Type B pancreatic cell (in vitro differentiated cells): ENCODE data around the gene PCDHA12. TPM values are rescaled to one million over a fixed set of nuclear protein-coding genes. Genes with fewer than 3 reads are reported as not detected.

Source experiments
- DNase-seq: peaks from one replicate; pipeline ENCODE4 v3.0.0; 2021; ENCODE audit warnings: mixed read lengths; ENCODE audit not compliant: unreplicated experiment; ENCODE audit errors: extremely low spot score
- H3K27ac Mint-ChIP-seq: 2 replicates; pipeline ENCODE4 v1.8.0; 2021; ENCODE audit warnings: mild to moderate bottlenecking, mixed read lengths
- H3K27me3 Mint-ChIP-seq: 2 replicates; pipeline ENCODE4 v1.8.0; 2021; ENCODE audit warnings: mixed read lengths
- H3K36me3 Mint-ChIP-seq: 2 replicates; pipeline ENCODE4 v1.8.0; 2021; ENCODE audit warnings: mixed read lengths
- H3K4me1 Mint-ChIP-seq: one replicate; pipeline ENCODE4 v1.8.0; 2021; ENCODE audit warnings: mixed read lengths; ENCODE audit not compliant: unreplicated experiment
- H3K4me3 Mint-ChIP-seq: 2 replicates; pipeline ENCODE4 v1.8.0; 2021; ENCODE audit warnings: mild to moderate bottlenecking, mixed read lengths
- H3K9me3 Mint-ChIP-seq: 2 replicates; pipeline ENCODE4 v1.8.0; 2021; ENCODE audit warnings: mixed read lengths
- total RNA-seq: library from RNA; stranded (reverse); gene quantifications from 2 replicates; pipeline ENCODE4 v1.2.1, GENCODE V29; 2021; ENCODE audit warnings: low replicate concordance
- TF ChIP-seq, protein P1 (sequence below): fragments of 200-600 bp; sonication (generic); conservative IDR thresholded peaks from 2 replicates; pipeline ENCODE4 v1.5.0; 2021; ENCODE audit warnings: antibody characterized with exemption, mild to moderate bottlenecking

PCDHA12 gene
- total RNA-seq, 1 donor from 2014 or later = 10.2 TPM

DNA sequence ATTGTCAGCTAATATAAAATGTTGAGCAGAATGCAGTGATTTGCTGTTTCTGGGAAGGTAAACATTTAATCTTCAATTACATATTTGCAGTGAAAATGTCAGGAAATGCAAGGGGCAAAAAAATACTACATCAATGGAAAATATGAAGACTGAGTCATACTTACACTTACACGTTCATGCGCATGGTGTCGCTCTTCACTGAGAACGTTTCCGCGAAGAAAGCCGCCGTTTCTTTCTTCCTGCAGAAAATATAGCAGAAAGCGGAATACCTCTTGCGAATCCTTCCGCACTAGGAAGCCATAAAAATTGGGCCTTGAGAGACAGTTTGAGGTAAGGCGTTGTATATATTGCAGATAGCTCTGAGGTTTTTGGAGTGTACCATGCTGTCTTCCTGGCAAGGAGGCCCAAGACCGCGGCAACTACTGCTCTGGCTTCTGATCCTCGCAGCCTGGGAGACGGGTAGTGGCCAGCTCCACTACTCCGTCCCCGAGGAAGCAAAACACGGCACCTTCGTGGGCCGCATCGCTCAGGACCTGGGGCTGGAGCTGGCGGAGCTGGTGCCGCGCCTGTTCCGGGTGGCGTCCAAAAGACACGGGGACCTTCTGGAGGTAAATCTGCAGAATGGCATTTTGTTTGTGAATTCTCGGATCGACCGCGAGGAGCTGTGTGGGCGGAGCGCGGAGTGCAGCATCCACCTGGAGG, 6.9 kb downstream of the PCDHA12 start, which contains the start of gene PCDHA13:
PCDHA13 (plus strand) TSS at position 236 of the 702 bp plus-strand sequence; CDS start at position 381, 145 bp downstream.
- no peak within 1 kb of the TSS for H3K4me3 Mint-ChIP-seq
- H3K27me3 Mint-ChIP-seq = no peaks in the 10 kb centered on the region
- H3K36me3 Mint-ChIP-seq = peaks cover 42% of the 10 kb centered on the region
- no peak for DNase-seq
- H3K27ac Mint-ChIP-seq = peak within 1 kb of the TSS; percentile 6
- no peaks in the 10 kb centered on the region for H3K4me1 Mint-ChIP-seq
- peaks cover 30% of the 10 kb centered on the region for H3K9me3 Mint-ChIP-seq
- TF ChIP-seq, protein P1, sequence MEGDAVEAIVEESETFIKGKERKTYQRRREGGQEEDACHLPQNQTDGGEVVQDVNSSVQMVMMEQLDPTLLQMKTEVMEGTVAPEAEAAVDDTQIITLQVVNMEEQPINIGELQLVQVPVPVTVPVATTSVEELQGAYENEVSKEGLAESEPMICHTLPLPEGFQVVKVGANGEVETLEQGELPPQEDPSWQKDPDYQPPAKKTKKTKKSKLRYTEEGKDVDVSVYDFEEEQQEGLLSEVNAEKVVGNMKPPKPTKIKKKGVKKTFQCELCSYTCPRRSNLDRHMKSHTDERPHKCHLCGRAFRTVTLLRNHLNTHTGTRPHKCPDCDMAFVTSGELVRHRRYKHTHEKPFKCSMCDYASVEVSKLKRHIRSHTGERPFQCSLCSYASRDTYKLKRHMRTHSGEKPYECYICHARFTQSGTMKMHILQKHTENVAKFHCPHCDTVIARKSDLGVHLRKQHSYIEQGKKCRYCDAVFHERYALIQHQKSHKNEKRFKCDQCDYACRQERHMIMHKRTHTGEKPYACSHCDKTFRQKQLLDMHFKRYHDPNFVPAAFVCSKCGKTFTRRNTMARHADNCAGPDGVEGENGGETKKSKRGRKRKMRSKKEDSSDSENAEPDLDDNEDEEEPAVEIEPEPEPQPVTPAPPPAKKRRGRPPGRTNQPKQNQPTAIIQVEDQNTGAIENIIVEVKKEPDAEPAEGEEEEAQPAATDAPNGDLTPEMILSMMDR = no peak

- no peak overlapping the region for H3K4me3 Mint-ChIP-seq
- peak overlapping the region; percentile 6 for H3K27ac Mint-ChIP-seq
- TF ChIP-seq, protein P1 = no peak
- peaks cover 33% of the 10 kb centered on the region for H3K9me3 Mint-ChIP-seq
- DNase-seq = no peak
- no peaks in the 10 kb centered on the region for H3K4me1 Mint-ChIP-seq
- H3K27me3 Mint-ChIP-seq = no peaks in the 10 kb centered on the region
- H3K36me3 Mint-ChIP-seq = peaks cover 46% of the 10 kb centered on the region
These were observed 7.4 kb downstream of the PCDHA12 start for GRCh38 chr5:140882591-140882899.

GRCh38 chr5:140883373-140883772, 8.3 kb downstream of the PCDHA12 start:
- Mint-ChIP-seq H3K27ac (no peak overlapping the region), H3K9me3 (peaks cover 34% of the 10 kb centered on the region), H3K4me1 (no peaks in the 10 kb centered on the region), H3K27me3 (no peaks in the 10 kb centered on the region), H3K36me3 (peaks cover 47% of the 10 kb centered on the region), H3K4me3 (no peak overlapping the region)
- TF ChIP-seq, protein P1 = no peak
- no peak for DNase-seq

GRCh38 chr5:140883927-140884697, 9.0 kb downstream of the PCDHA12 start:
- H3K36me3 Mint-ChIP-seq = peaks cover 42% of the 10 kb centered on the region
- no peak overlapping the region for H3K4me3 Mint-ChIP-seq
- H3K27ac Mint-ChIP-seq = no peak overlapping the region
- TF ChIP-seq, protein P1 = no peak
- no peak for DNase-seq
- peaks cover 29% of the 10 kb centered on the region for H3K9me3 Mint-ChIP-seq
- H3K4me1 Mint-ChIP-seq = no peaks in the 10 kb centered on the region
- H3K27me3 Mint-ChIP-seq = no peaks in the 10 kb centered on the region

DNA sequence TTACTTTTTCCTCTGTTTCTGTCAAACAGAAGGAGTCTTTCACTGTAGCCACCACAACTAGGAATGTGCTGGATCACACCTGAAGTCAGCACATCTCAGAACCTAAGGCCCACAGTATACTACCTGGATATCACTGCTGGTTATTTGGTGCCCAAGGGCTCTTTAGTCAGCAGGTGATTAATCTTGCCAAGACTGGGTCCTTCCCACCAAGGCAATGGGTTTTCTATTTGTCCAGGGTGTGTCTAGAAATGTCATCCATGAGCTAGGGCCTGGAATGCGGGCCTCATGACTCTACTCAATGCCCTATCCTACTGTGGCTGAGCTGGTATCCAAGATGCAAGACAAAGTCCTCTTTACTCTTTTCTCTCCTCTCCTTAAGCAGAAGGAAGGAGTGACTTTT, 41.2 kb downstream of the PCDHA12 start:
- Mint-ChIP-seq H3K27ac (no peak overlapping the region), H3K36me3 (peaks cover 6% of the 10 kb centered on the region), H3K27me3 (no peaks in the 10 kb centered on the region), H3K4me1 (no peaks in the 10 kb centered on the region), H3K4me3 (no peak overlapping the region), H3K9me3 (peaks cover 6% of the 10 kb centered on the region)
- TF ChIP-seq, protein P1 = no peak
- no peak for DNase-seq
